T-helper 22 cell (primary cell): ENCODE measurements around the gene CLBA1.
"Not testable (repeated sequence)": the region's sequence is repeated elsewhere in the genome, so short reads cannot be mapped to it uniquely, and the experiment has no call there.

Experiments
- DNase-seq: peaks from one replicate; pipeline ENCODE4 v3.0.0-alpha.2; 2020; ENCODE audit warnings: low read depth

CLBA1 gene

GRCh38 chr14:104947881-104948735, 37.5 kb upstream of the CLBA1 start:
- DNase-seq = not testable (repeated sequence)

DNA sequence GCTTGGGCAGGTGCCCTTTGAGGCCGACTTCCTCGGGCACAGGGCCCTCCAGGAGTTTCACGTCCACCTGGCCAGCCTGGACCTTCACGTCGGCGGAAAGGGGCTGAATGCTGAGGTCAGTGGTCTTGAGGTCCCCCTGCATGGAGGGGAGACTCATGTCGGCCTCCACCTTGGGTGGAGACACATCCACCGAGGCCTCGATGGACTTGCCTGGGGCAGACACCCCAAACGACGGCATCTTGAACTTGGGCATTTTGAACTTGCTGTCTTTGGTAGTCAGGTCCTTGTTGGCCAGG, 36.9 kb upstream of the CLBA1 start:
- no peak for DNase-seq

- not testable (repeated sequence) for DNase-seq
These were observed 36.1 kb upstream of the CLBA1 start for GRCh38 chr14:104949406-104949955.

- DNase-seq = no peak
These were observed 35.6 kb upstream of the CLBA1 start for GRCh38 chr14:104950021-104950420.

- not testable (repeated sequence) for DNase-seq
These were observed 34.9 kb upstream of the CLBA1 start for GRCh38 chr14:104950701-104951100.

DNA sequence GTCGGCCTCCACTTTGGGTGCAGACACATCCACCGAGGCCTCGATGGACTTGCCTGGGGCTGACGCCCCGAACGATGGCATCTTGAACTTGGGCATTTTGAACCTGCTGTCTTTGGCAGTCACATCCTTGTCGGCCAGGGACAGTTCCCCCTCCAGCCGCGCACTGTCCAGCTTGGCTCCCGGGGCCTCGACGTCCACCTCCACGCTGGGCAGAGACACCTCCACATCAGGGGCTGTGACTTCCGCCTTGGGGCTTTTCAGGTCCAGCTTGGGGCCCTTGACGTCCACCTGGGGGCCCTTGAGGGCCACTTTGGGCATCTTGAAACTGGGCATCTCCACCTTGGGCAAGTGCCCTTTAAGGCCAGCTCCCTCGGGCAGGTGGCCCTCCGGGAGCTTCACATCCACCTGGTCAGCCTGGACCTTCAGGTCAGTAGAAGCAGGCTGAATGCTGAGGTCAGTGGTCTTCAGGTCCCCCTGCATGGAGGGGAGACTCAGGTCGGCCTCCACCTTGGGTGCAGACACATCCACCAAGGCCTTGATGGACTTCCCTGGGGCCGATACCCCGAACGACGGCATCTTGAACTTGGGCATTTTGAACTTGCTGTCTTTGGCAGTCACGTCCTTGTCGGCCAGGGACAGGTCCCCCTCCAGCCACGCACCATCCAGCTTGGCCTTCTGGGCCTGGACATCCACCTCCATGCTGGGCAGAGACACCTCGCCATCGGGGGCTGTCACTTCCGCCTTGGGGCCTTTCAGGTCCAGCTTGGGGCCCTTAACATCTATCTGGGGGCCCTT, 33.5 kb upstream of the CLBA1 start:
- not testable (repeated sequence) for DNase-seq

- no peak for DNase-seq
These were observed 32.5 kb upstream of the CLBA1 start for GRCh38 chr14:104953097-104953496.

DNA sequence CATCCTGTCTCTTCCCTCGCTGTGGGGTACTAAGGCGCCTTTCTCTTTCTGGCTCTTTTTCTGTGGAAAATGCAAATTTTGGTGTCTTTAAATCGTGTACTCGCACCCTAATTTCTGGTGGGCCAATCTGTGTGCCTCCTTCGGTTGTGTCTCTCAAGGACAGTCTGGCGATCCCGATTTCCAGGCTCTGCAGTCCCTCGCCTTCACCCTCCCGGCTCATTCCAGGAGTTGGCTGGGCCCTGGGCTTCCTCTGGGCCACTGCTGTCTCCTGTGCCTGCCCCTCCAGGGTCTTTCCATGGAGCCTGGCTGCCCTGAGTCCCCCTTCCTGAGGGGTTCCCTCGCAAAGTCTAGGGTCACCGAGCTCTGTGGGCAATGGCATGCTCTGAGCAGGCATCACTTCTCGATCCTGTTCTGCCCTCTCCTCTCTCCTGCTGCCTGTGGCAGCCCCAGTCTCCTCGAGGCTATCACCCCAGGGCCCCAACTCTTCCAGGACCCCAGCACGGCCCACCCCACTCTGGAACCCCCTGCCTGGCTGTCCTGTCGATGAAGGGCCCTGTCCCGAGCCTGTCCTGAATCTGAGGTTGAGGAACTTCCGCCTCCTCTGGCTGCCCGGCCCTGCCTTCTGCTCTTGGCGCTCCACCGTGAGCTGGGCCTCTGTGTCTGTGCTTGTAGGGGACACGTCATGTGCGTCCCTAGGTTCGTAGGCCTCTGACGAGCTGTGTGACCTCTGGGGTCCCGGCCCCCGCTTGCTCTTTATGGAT, 31.5 kb upstream of the CLBA1 start:
- no peak for DNase-seq

DNA sequence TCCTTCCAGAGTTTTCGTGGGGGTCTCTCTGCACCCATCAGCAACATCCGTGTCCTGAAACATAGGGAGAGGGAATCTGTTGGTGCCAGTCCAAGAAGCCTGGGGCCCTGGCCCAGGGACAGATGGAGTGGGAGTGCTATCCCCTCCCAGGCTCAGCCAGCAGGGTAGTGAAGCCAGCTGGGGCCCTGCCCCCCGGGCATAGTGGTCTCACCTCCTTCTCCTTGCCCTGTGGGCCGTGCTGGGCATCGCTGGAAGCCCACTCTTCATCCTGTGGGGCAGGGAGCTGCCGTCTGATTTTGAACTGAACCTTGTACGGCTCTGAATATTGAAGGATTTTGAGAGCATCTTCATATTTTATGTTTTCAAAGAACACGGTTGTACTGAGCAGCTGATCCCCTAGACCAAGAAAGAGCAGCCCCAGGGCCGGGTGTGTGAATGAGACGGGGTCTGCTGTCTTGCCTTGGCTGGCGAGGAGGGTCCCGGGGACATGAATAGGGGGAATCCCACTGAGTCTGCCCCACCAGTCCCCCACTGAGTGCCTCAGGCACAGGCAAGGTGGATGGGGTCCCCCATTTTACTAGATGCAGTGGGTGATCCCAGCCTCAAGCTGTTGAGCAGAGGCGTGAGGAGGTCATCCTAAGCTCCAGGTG, 30.7 kb upstream of the CLBA1 start:
- DNase-seq = no peak

GRCh38 chr14:104955396-104955770, 30.2 kb upstream of the CLBA1 start:
- no peak for DNase-seq

GRCh38 chr14:104956290-104956890, 29.2 kb upstream of the CLBA1 start:
- DNase-seq = no peak

GRCh38 chr14:104957146-104958113, 28.2 kb upstream of the CLBA1 start:
- DNase-seq = no peak

DNA sequence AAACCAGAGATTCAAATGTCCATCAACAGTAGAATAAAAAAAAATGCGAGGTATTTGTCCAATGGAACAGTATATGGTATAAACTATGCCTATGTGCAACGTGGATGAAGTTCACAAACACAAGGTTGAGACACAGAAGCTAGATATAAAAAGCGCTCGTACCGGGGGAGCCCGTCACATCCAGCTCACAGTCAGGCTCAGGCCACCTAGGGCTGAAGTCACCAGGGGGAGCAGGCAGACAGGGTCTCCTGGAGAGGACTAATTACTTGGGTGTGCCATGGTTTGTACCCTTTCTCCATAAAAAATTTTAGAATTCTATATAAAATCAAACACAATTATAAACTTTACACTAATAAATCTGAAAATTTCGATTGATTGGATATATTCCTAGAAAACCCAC, 21.0 kb upstream of the CLBA1 start:
- DNase-seq = no peak

- no peak for DNase-seq
These were observed 19.9 kb upstream of the CLBA1 start for GRCh38 chr14:104965561-104966231.

GRCh38 chr14:104966261-104966865, 19.2 kb upstream of the CLBA1 start:
- DNase-seq = no peak

GRCh38 chr14:104966981-104967385, 18.6 kb upstream of the CLBA1 start:
- no peak for DNase-seq

DNA sequence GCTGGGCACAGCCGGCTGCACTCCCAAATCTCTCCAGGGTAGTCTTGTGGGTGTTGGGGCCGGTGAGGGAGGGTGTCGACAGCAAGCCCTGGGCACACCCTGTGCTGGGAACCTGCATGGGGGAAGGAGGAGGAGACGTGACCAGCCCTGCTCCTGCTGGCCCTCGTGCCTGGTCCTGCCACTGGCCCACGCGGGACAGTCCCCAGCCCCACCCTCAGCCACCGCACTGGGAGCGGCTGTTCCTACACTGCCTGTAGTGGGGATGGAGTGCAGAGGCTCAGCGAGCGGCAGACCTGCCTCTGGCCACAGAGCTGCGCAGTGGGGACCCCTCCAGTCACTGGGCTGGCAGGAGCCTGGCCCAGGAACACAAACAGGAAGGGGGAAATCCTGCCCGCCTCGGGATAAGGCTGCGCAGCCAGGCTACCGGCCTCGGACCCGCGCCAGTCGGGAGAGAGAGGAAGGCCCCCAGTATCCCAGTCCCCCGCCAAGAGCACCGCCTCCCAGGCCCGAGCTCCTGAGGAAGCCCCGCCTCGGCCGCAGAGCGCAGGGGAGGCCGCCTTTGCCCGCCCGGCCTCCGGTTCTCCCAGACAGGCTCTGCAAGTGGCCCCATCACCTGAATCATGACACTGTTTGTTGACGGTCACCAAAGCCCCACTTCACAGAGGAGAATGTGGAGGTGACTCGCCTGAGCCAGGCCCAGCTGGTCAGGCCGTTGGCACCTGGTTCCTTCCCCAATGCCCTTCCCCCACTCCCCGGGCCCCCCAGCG, 18.0 kb upstream of the CLBA1 start:
- no peak for DNase-seq

- DNase-seq = no peak
These were observed 17.4 kb upstream of the CLBA1 start for GRCh38 chr14:104968153-104968527.
